Esophagus squamous epithelium (tissue), 5 donors: ENCODE data around the gene GABBR1. TPM values are rescaled to one million over a fixed set of nuclear protein-coding genes. Genes with fewer than 3 reads are reported as not detected.

Experiments
- DNase-seq: peaks from one replicate; lab custom pipeline; 2025; lab: John Stamatoyannopoulos, UW
- H3K27ac ChIP-seq, 4 donors: fragments of 200-600 bp; sonication (generic); one replicate each; pipeline ENCODE4 v1.5.1; 2016 to 2019; ENCODE audit warnings: mild to moderate bottlenecking in 1 of 4
- H3K27me3 ChIP-seq, 4 donors: fragments of 200-600 bp; sonication (generic); 1 replicate in 3 of 4; 2 replicates in 1 of 4; pipeline versions ENCODE4 v1.5.1 to v1.6.0; 2017 to 2021; ENCODE audit warnings: antibody characterized with exemption in 1 of 4
- H3K36me3 ChIP-seq, 3 donors: fragments of 200-600 bp; sonication (generic); one replicate each; pipeline ENCODE4 v1.5.1; 2016 to 2019
- H3K4me1 ChIP-seq, 3 donors: fragments of 200-600 bp; sonication (generic); one replicate each; pipeline ENCODE4 v1.5.1; 2017 to 2019
- H3K4me3 ChIP-seq, 4 donors: fragments of 200-600 bp; sonication (generic); 1 replicate in 3 of 4; 2 replicates in 1 of 4; pipeline ENCODE4 v1.5.1; 2016 to 2019; ENCODE audit warnings: mild to moderate bottlenecking in 2 of 4, moderate library complexity in 1 of 4
- H3K9me3 ChIP-seq, 3 donors: fragments of 200-600 bp; sonication (generic); one replicate each; pipeline ENCODE4 v1.5.1; 2016 to 2019
- POLR2A ChIP-seq, 4 donors: fragments of 450-650 bp; IDR thresholded peaks; one replicate each; pipeline ENCODE4 v1.6.1; 2017; ENCODE audit warnings: antibody characterized with exemption in 4 of 4, mild to moderate bottlenecking in 4 of 4, moderate library complexity in 3 of 4
- WGBS, 2 donors: methylation state at CpG; one replicate each; pipeline ENCODE4 v1.1.5; 2018; 5-methylcytosine and 5-hydroxymethylcytosine counted together
- intact Hi-C: fragments of 100-400 bp; cut with DNase I; formaldehyde crosslinking; loops from one replicate; pipeline ENCODE4 v1.15.0; 2022
- total RNA-seq, 4 donors: library from RNA; depleted of rRNA; stranded (reverse); fragments of >200 nt; gene quantifications; one replicate each; pipeline ENCODE4 v1.1.0, GENCODE V29; 2016
- TF ChIP-seq, protein P1 (sequence below), 6 experiments: fragments of 450-650 bp in 4 of 6; fragments of 200-600 bp in 2 of 6; sonication (generic) in 2 of 6; IDR thresholded peaks; one replicate each; pipeline ENCODE4 v1.5.1; 2016 to 2019; ENCODE audit warnings: antibody characterized with exemption in 6 of 6, mild to moderate bottlenecking in 4 of 6, moderate library complexity in 4 of 6
- donor health status: DM: yes; HTN: yes; CAD: no.

GABBR1 gene
- total RNA-seq, 4 donors from 2014 or later, result 4.1 to 19.5 (median 8.5) TPM

- Histone ChIP-seq H3K27me3 (peaks cover 0 to 31% (median 0%) of the 10 kb centered on the region in 4 donors), H3K36me3 (no peaks in the 10 kb centered on the region), H3K9me3 (no peaks in the 10 kb centered on the region), H3K4me1 (peaks cover 0 to 4% (median 0%) of the 10 kb centered on the region in 3 donors), H3K4me3 (no peak overlapping the region), H3K27ac (no peak overlapping the region)
- DNase-seq, result no peak
- intact Hi-C loops, result no loop called here
- WGBS, 2 donors, result 0 to 3% methylated on average over 3 of the region's 3 CpGs
- no peak for TF ChIP-seq POLR2A (IDR thresholded peaks at IDR 0.05)
- TF ChIP-seq, protein P1, sequence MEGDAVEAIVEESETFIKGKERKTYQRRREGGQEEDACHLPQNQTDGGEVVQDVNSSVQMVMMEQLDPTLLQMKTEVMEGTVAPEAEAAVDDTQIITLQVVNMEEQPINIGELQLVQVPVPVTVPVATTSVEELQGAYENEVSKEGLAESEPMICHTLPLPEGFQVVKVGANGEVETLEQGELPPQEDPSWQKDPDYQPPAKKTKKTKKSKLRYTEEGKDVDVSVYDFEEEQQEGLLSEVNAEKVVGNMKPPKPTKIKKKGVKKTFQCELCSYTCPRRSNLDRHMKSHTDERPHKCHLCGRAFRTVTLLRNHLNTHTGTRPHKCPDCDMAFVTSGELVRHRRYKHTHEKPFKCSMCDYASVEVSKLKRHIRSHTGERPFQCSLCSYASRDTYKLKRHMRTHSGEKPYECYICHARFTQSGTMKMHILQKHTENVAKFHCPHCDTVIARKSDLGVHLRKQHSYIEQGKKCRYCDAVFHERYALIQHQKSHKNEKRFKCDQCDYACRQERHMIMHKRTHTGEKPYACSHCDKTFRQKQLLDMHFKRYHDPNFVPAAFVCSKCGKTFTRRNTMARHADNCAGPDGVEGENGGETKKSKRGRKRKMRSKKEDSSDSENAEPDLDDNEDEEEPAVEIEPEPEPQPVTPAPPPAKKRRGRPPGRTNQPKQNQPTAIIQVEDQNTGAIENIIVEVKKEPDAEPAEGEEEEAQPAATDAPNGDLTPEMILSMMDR (IDR thresholded peaks at IDR 0.05), result peak; percentile 87 to 94 (median 91)
Measured at GRCh38 chr6:29589423-29590048, 43.4 kb downstream of the GABBR1 start.

- TF ChIP-seq POLR2A (IDR thresholded peaks at IDR 0.05), result no peak
- TF ChIP-seq, protein P1 (IDR thresholded peaks at IDR 0.05), result no peak
- no peaks in the 10 kb centered on the region for H3K4me1 ChIP-seq
- no peak within 1 kb of the TSS for H3K27ac ChIP-seq
- H3K4me3 ChIP-seq, result no peak within 1 kb of the TSS
- DNase-seq, result no peak
- no peaks in the 10 kb centered on the region for H3K36me3 ChIP-seq
- H3K9me3 ChIP-seq, result no peaks in the 10 kb centered on the region
- peaks cover 0 to 16% (median 0%) of the 10 kb centered on the region in 4 donors for H3K27me3 ChIP-seq
- intact Hi-C loops, result no loop called here
Measured at GRCh38 chr6:29584821-29585220, 48.2 kb downstream of the GABBR1 start, which contains the start of gene OR2H2. OR2H2 (plus strand) TSS chr6:29585121; CDS start chr6:29587945, 2,824 bp downstream.

DNA sequence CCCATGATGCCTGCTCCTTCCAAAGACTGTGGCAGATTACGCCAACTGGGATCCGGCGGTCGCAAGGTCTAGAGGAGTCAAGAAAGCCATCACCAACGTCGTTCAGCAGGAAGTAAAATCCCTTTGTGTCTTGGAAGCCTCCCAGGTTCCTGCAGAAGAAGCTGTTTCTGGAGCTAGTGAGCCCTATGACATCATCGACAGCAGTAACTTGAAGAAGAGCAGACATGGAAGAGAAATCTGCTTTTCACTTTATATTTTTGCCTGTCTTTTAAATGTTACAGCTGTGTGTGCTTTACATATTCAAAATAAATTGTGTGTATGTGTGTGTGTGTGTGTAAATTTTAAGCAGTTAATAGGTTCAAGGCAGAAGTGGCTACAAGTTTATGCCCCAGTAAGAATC lies 55.4 kb downstream of the GABBR1 start:
- H3K4me1 ChIP-seq, result no peaks in the 10 kb centered on the region
- no peaks in the 10 kb centered on the region for H3K9me3 ChIP-seq
- DNase-seq, result no peak
- TF ChIP-seq POLR2A (IDR thresholded peaks at IDR 0.05), result no peak
- TF ChIP-seq, protein P1 (IDR thresholded peaks at IDR 0.05), result no peak
- 36 to 58% methylated on average over 3 to 7 of the region's 7 CpGs for WGBS, 2 donors
- intact Hi-C loops, result no loop called here
- no peak overlapping the region for H3K4me3 ChIP-seq
- no peak overlapping the region for H3K27ac ChIP-seq
- no peaks in the 10 kb centered on the region for H3K36me3 ChIP-seq
- peaks cover 0 to 25% (median 0%) of the 10 kb centered on the region in 4 donors for H3K27me3 ChIP-seq

DNA sequence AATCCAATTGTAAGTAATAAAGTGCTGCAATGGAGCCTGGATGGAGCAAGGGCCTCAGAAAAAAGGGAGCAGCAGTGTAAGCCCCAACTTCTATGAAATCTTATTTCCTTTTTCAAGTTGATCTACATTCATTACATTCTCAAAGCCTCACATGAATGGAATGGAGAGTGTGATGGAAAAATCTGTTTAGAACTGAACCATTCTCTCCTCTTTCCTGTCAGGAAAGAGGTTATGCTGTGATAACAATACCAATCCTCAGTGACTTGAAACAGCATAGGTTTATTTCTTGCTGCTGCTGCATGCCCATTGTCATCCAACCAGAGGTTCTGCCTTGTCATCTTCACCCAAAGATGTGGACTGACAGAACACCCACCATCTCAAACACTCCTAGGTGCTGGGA lies 56.9 kb downstream of the GABBR1 start:
- Histone ChIP-seq H3K36me3 (no peaks in the 10 kb centered on the region), H3K27ac (no peak overlapping the region), H3K9me3 (no peaks in the 10 kb centered on the region), H3K4me3 (no peak overlapping the region), H3K4me1 (no peaks in the 10 kb centered on the region), H3K27me3 (peaks cover 0 to 23% (median 0%) of the 10 kb centered on the region in 4 donors)
- intact Hi-C loops, result no loop called here
- no peak for TF ChIP-seq POLR2A (IDR thresholded peaks at IDR 0.05)
- TF ChIP-seq, protein P1 (IDR thresholded peaks at IDR 0.05), result no peak
- DNase-seq, result no peak

DNA sequence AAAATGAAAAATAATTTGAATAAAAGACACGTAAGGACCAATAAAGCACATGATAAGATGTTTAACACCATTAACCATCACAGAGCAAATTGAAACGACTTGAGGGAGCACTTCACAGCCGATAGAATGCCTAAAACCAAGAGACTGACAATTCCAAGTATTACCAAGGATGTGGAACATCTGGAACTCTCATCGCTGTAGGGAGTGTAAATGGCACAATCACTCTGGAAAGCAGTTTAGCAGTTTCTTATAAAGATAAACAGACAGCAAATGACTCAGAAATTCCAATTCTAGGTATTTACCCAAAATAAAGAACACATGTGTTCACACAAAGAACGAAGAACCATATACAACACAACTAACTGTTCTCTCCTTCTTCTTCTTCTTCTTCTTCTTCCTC lies 65.0 kb downstream of the GABBR1 start:
- 64 to 67% methylated on average over 5 of the region's 5 CpGs for whole genome bisulfite sequencing, 2 donors
- intact Hi-C loops, result no loop called here
- Histone ChIP-seq H3K4me3 (no peak overlapping the region), H3K27ac (no peak overlapping the region), H3K36me3 (no peaks in the 10 kb centered on the region), H3K27me3 (peaks cover 0 to 18% (median 0%) of the 10 kb centered on the region in 4 donors), H3K9me3 (no peaks in the 10 kb centered on the region), H3K4me1 (no peaks in the 10 kb centered on the region)
- TF ChIP-seq, protein P1 (IDR thresholded peaks at IDR 0.05), result no peak
- TF ChIP-seq POLR2A (IDR thresholded peaks at IDR 0.05), result no peak
- DNase-seq, result no peak
